ENCODE results near the gene TNNT1.
A peak's percentile ranks its signal among the peaks of the same experiment; 100 is the strongest.
"Not testable (repeated sequence)": the region's sequence is repeated elsewhere in the genome, so short reads cannot be mapped to it uniquely, and the experiment has no call there.

The TNNT1 gene

DNA sequence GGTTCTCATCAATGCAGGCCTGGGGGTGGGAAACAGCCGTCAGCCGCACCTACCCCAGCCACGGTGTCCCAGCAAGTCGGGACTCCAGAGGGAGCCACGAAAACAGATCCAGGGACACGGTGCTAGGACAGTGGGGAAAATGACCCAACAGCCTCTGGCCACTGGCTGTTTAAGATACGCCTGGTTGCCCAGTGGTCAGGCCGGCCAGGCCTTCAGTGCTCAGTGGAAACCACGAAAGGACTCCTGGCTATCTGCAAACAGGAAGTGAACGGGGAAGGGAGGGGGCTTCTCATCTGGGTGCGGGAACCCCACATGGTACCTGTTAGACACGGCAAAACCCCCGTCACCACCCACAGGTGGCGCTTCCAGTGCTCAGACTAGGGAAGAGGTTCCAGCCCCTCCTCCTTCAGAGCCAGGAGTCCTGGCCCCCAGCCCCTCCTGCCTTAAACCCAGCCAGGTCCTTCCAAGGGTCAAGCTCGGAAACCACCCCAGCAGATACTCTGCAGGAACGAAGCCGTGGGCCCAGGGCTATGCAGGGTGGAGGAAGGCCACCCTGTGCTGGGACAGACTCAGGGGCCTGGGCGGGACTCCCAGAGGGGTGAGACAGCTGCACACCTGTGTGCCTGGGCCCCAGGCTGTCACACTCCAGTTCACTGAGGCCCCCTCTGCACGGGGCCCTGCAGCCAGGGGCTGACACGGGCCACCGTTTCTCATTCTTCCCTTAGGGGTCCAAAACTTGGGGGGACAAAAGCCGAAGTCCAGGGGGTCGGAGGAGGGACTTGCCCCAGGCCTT, 36.0 kb downstream of the TNNT1 start:
- Histone ChIP-seq H3K4me2 (ENCODE audit: low read length) (no peak overlapping the region), H3K79me1 (ENCODE audit: low read length) (peaks cover 40% of the 10 kb centered on the region), H2BK120ac (ENCODE audit: low read depth, low read length) (no peak overlapping the region), H3K4ac (ENCODE audit: low read depth, low read length) (no peak overlapping the region), H3K4me3 (ENCODE audit: low read length) (no peak overlapping the region), H2BK15ac (replicated peaks; ENCODE audit: low read depth) (no peak overlapping the region), H3K27me3 (ENCODE audit: insufficient read depth, low read length, poor library complexity) (no peaks in the 10 kb centered on the region), H2AK5ac (ENCODE audit: low read length) (no peak overlapping the region), H3K4me1 (ENCODE audit: control insufficient read depth, low read depth, low read length) (peaks cover 8% of the 10 kb centered on the region), H4K8ac (ENCODE audit: low read depth, low read length) (no peak overlapping the region), H3K23ac (ENCODE audit: low read length) (no peak overlapping the region), H3K79me2 (ENCODE audit: control insufficient read depth, insufficient read depth, low read length) (peaks cover 40% of the 10 kb centered on the region), H2BK5ac (ENCODE audit: low read length) (no peak overlapping the region), H3K9ac (ENCODE audit: low read length) (no peak overlapping the region), H3K36me3 (ENCODE audit: control insufficient read depth, insufficient read depth, low read length) (no peaks in the 10 kb centered on the region), H3K27ac (ENCODE audit: low read depth, low read length) (no peak overlapping the region), H3K56ac (ENCODE audit: low read length) (no peak overlapping the region), H3K18ac (ENCODE audit: low read length) (no peak overlapping the region), H4K5ac (ENCODE audit: low read length) (no peak overlapping the region)
- DNase-seq, result peak; percentile 52
- WGBS (ENCODE audit: extremely low coverage, insufficient coverage, low lambda C conversion rate), result no CpG with 5 or more reads among the region's 23 CpGs

GRCh38 chr19:55112246-55112776, 36.7 kb downstream of the TNNT1 start:
- no peak for DNase-seq
- Histone ChIP-seq H3K23ac (ENCODE audit: low read length) (no peak overlapping the region), H3K9ac (ENCODE audit: low read length) (no peak overlapping the region), H3K4me1 (ENCODE audit: control insufficient read depth, low read depth, low read length) (peaks cover 8% of the 10 kb centered on the region), H3K4me2 (ENCODE audit: low read length) (no peak overlapping the region), H3K27me3 (ENCODE audit: insufficient read depth, low read length, poor library complexity) (no peaks in the 10 kb centered on the region), H4K8ac (ENCODE audit: low read depth, low read length) (no peak overlapping the region), H3K18ac (ENCODE audit: low read length) (no peak overlapping the region), H2BK120ac (ENCODE audit: low read depth, low read length) (no peak overlapping the region), H3K4ac (ENCODE audit: low read depth, low read length) (no peak overlapping the region), H2BK15ac (replicated peaks; ENCODE audit: low read depth) (no peak overlapping the region), H4K5ac (ENCODE audit: low read length) (no peak overlapping the region), H2AK5ac (ENCODE audit: low read length) (no peak overlapping the region), H3K36me3 (ENCODE audit: control insufficient read depth, insufficient read depth, low read length) (no peaks in the 10 kb centered on the region), H3K79me1 (ENCODE audit: low read length) (peaks cover 40% of the 10 kb centered on the region), H2BK5ac (ENCODE audit: low read length) (no peak overlapping the region), H3K4me3 (ENCODE audit: low read length) (no peak overlapping the region), H3K79me2 (ENCODE audit: control insufficient read depth, insufficient read depth, low read length) (peaks cover 40% of the 10 kb centered on the region), H3K27ac (ENCODE audit: low read depth, low read length) (no peak overlapping the region), H3K56ac (ENCODE audit: low read length) (no peak overlapping the region)
- WGBS (ENCODE audit: extremely low coverage, insufficient coverage, low lambda C conversion rate), result no CpG with 5 or more reads among the region's 25 CpGs

DNA sequence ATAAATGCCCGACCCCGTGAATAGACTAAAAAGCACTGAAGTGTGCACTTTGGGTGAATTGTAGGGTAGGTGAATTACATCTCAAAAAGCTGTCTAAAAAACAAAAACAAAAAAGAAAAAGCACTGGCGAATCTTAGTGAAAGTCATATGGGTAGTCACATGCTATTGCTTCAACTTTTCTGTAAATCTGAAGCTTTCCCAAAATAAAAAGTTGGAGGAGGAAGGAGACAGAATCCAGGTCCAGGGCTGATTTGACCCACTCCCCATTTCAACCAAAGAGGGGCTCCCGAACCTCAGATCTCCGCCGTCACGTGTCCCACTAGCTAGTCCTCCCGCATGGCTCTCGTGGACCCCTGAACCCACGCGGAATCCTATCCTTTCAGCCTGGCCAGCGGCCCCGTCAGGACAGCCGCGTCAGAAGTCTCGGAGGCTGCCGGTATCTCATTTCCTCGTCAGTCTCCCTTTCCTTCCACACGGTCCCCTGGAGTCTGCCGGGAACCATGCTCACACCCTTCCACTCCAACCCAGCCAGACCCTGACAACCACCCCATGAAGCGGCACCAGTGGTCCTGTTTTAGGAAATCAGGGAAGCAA, 37.7 kb downstream of the TNNT1 start:
- H3K79me2 ChIP-seq (ENCODE audit: control insufficient read depth, insufficient read depth, low read length), result peaks cover 33% of the 10 kb centered on the region
- H4K5ac ChIP-seq (ENCODE audit: low read length), result no peak overlapping the region
- H3K23ac ChIP-seq (ENCODE audit: low read length), result no peak overlapping the region
- DNase-seq, result no peak
- WGBS (ENCODE audit: extremely low coverage, insufficient coverage, low lambda C conversion rate), result no CpG with 5 or more reads among the region's 21 CpGs
- no peak overlapping the region for H4K8ac ChIP-seq (ENCODE audit: low read depth, low read length)
- no peak overlapping the region for H2BK5ac ChIP-seq (ENCODE audit: low read length)
- H2BK15ac ChIP-seq (replicated peaks; ENCODE audit: low read depth), result no peak overlapping the region
- no peak overlapping the region for H2BK120ac ChIP-seq (ENCODE audit: low read depth, low read length)
- no peak overlapping the region for H3K9ac ChIP-seq (ENCODE audit: low read length)
- H3K4me1 ChIP-seq (ENCODE audit: control insufficient read depth, low read depth, low read length), result peaks cover 8% of the 10 kb centered on the region
- H2AK5ac ChIP-seq (ENCODE audit: low read length), result no peak overlapping the region
- no peak overlapping the region for H3K18ac ChIP-seq (ENCODE audit: low read length)
- H3K79me1 ChIP-seq (ENCODE audit: low read length), result peaks cover 37% of the 10 kb centered on the region
- no peak overlapping the region for H3K27ac ChIP-seq (ENCODE audit: low read depth, low read length)
- H3K56ac ChIP-seq (ENCODE audit: low read length), result no peak overlapping the region
- H3K27me3 ChIP-seq (ENCODE audit: insufficient read depth, low read length, poor library complexity), result no peaks in the 10 kb centered on the region
- H3K4me2 ChIP-seq (ENCODE audit: low read length), result no peak overlapping the region
- no peak overlapping the region for H3K4me3 ChIP-seq (ENCODE audit: low read length)
- no peak overlapping the region for H3K4ac ChIP-seq (ENCODE audit: low read depth, low read length)
- H3K36me3 ChIP-seq (ENCODE audit: control insufficient read depth, insufficient read depth, low read length), result no peaks in the 10 kb centered on the region

- Histone ChIP-seq H3K18ac (ENCODE audit: low read length) (no peak overlapping the region), H3K9ac (ENCODE audit: low read length) (no peak overlapping the region), H3K23ac (ENCODE audit: low read length) (no peak overlapping the region), H3K27me3 (ENCODE audit: insufficient read depth, low read length, poor library complexity) (no peaks in the 10 kb centered on the region), H2BK120ac (ENCODE audit: low read depth, low read length) (no peak overlapping the region), H3K27ac (ENCODE audit: low read depth, low read length) (no peak overlapping the region), H3K79me1 (ENCODE audit: low read length) (peaks cover 28% of the 10 kb centered on the region), H3K79me2 (ENCODE audit: control insufficient read depth, insufficient read depth, low read length) (peaks cover 18% of the 10 kb centered on the region), H3K36me3 (ENCODE audit: control insufficient read depth, insufficient read depth, low read length) (no peaks in the 10 kb centered on the region), H3K56ac (ENCODE audit: low read length) (no peak overlapping the region), H2BK15ac (replicated peaks; ENCODE audit: low read depth) (no peak overlapping the region), H3K4me3 (ENCODE audit: low read length) (no peak overlapping the region), H3K4ac (ENCODE audit: low read depth, low read length) (no peak overlapping the region), H3K4me1 (ENCODE audit: control insufficient read depth, low read depth, low read length) (no peaks in the 10 kb centered on the region), H4K8ac (ENCODE audit: low read depth, low read length) (no peak overlapping the region), H4K5ac (ENCODE audit: low read length) (no peak overlapping the region), H2BK5ac (ENCODE audit: low read length) (no peak overlapping the region), H3K4me2 (ENCODE audit: low read length) (no peak overlapping the region), H2AK5ac (ENCODE audit: low read length) (no peak overlapping the region)
- WGBS (ENCODE audit: extremely low coverage, insufficient coverage, low lambda C conversion rate), result no CpG with 5 or more reads among the region's 20 CpGs
- no peak for DNase-seq
Measured at GRCh38 chr19:55109527-55110291, 39.3 kb downstream of the TNNT1 start.

DNA sequence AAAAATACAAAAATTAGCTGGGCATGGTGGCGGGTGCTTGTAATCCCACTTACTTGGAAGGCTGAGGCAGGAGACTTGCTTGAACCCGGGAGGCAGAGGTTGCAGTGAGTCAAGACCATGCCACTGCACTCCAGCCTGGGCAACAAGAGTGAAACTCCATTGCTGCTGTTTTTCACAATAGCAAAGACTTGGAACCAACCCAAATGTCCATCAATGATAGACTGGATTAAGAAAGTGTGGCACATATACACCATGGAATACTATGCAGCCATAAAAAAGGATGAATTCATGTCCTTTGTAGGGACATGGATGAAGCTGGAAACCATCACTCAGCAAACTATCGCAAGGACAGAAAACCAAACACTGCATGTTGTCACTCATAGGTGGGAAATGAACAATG, 41.8 kb downstream of the TNNT1 start:
- not testable (repeated sequence) for H3K4me3 ChIP-seq (ENCODE audit: low read length); H3K79me2 ChIP-seq (ENCODE audit: control insufficient read depth, insufficient read depth, low read length); H3K4me2 ChIP-seq (ENCODE audit: low read length); H3K4ac ChIP-seq (ENCODE audit: low read depth, low read length); H3K9ac ChIP-seq (ENCODE audit: low read length); H3K4me1 ChIP-seq (ENCODE audit: control insufficient read depth, low read depth, low read length); H2BK5ac ChIP-seq (ENCODE audit: low read length); H3K27me3 ChIP-seq (ENCODE audit: insufficient read depth, low read length, poor library complexity); H3K18ac ChIP-seq (ENCODE audit: low read length); H3K23ac ChIP-seq (ENCODE audit: low read length); H4K5ac ChIP-seq (ENCODE audit: low read length); H2BK120ac ChIP-seq (ENCODE audit: low read depth, low read length); H3K56ac ChIP-seq (ENCODE audit: low read length); H2BK15ac ChIP-seq (replicated peaks; ENCODE audit: low read depth); DNase-seq; H3K27ac ChIP-seq (ENCODE audit: low read depth, low read length); H4K8ac ChIP-seq (ENCODE audit: low read depth, low read length); H3K36me3 ChIP-seq (ENCODE audit: control insufficient read depth, insufficient read depth, low read length); H2AK5ac ChIP-seq (ENCODE audit: low read length)
- no CpG with 5 or more reads among the region's 3 CpGs for WGBS (ENCODE audit: extremely low coverage, insufficient coverage, low lambda C conversion rate)
- peaks cover 10% of the 10 kb centered on the region for H3K79me1 ChIP-seq (ENCODE audit: low read length)

All from mesendoderm (in vitro differentiated cells).